ENCODE measurements around the gene SMARCC2.

DNA sequence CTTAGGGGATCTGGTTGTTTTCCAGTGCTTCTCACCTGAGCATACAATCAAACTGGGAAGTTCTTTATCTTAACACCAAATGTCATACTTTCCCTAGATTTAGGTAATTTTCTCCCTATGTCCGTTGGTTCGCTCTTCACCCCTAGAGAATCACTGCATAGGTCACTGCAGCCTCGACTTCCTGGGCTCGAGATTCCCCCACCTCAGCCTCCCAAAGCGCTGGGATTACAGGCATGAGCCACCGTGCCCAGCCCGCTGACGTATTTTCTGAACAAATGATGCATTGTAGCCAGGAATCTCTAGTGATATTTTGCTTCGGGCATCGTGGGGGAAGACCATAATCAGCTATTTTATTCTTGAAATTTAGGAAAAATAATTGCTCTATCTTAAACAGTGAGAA lies 74.0 kb downstream of the SMARCC2 start:
- TF ChIP-seq MAZ (IDR thresholded peaks at IDR 0.05; ENCODE audit: borderline replicate concordance, low read depth, low read length): no peak
- TF ChIP-seq KDM5A (IDR thresholded peaks at IDR 0.05): no peak
- TF ChIP-seq, protein P1, sequence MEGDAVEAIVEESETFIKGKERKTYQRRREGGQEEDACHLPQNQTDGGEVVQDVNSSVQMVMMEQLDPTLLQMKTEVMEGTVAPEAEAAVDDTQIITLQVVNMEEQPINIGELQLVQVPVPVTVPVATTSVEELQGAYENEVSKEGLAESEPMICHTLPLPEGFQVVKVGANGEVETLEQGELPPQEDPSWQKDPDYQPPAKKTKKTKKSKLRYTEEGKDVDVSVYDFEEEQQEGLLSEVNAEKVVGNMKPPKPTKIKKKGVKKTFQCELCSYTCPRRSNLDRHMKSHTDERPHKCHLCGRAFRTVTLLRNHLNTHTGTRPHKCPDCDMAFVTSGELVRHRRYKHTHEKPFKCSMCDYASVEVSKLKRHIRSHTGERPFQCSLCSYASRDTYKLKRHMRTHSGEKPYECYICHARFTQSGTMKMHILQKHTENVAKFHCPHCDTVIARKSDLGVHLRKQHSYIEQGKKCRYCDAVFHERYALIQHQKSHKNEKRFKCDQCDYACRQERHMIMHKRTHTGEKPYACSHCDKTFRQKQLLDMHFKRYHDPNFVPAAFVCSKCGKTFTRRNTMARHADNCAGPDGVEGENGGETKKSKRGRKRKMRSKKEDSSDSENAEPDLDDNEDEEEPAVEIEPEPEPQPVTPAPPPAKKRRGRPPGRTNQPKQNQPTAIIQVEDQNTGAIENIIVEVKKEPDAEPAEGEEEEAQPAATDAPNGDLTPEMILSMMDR (IDR thresholded peaks at IDR 0.05): no peak
